GM23338 (cell line): ENCODE results near the gene TMEM225.

ENCODE experiments used
- CREB1 ChIP-seq: fragments of 250-450 bp; sonication (Bioruptor Pico); IDR thresholded peaks from 2 replicates; pipeline ENCODE4 v1.5.0; 2020; ENCODE audit warnings: low read depth, mild to moderate bottlenecking, moderate library complexity
- EZH2 ChIP-seq: fragments of 200-600 bp; sonication (generic); IDR thresholded peaks from one replicate; pipeline ENCODE4 v1.8.0; 2017; ENCODE audit warnings: antibody characterized with exemption, mild to moderate bottlenecking, low read depth; ENCODE audit not compliant: unreplicated experiment
- EZH2phosphoT487 ChIP-seq: fragments of 200-600 bp; sonication (generic); IDR thresholded peaks from one replicate; pipeline ENCODE4 v1.8.1; 2018; ENCODE audit warnings: antibody characterized with exemption; ENCODE audit not compliant: unreplicated experiment
- JUNB ChIP-seq: IDR thresholded peaks from one replicate; pipeline ENCODE4 v1.6.1; 2016; ENCODE audit warnings: antibody characterized with exemption; ENCODE audit not compliant: unreplicated experiment
- POLR2AphosphoS5 ChIP-seq: IDR thresholded peaks from 2 replicates; pipeline ENCODE4 v1.6.1; 2016; ENCODE audit warnings: antibody characterized with exemption, low read depth
- ZNF114 ChIP-seq: fragments of 250-450 bp; sonication (Bioruptor Pico); IDR thresholded peaks from 2 replicates; pipeline ENCODE4 v1.5.0; 2020; ENCODE audit warnings: mild to moderate bottlenecking, moderate library complexity
- TF ChIP-seq, protein P1 (sequence below), 2 experiments: fragments of 200-600 bp in 1 of 2; sonication (generic) in 1 of 2; conservative IDR thresholded peaks; 2 replicates each; pipeline versions ENCODE4 v1.5.1 to v1.6.1; 2016 to 2017; ENCODE audit warnings: antibody characterized with exemption in 2 of 2, low read depth in 2 of 2, mild to moderate bottlenecking in 2 of 2, moderate library complexity in 1 of 2
- TF ChIP-seq, protein P2 (sequence below): IDR thresholded peaks from one replicate; pipeline ENCODE4 v1.6.1; 2018; ENCODE audit warnings: antibody characterized with exemption; ENCODE audit not compliant: unreplicated experiment

DNA sequence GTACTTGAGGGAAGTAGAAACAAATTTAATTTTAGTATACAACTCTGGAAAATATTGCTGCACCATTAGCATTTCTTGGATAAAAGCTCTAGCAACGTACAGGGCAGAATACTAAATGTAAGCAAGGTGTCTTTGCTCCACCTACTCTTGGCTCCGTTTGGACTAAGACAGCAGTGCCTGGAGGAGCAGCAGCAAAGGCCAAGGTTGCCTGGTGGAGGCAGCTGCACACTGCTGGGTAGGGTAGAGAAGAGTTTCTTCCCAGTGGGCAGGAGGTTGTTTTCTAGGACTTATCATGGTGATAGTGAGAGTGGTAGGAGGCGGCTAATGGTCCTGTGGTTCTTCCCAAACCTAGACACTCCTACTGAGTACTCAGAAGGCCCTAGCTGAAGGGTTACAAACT is 14.3 kb upstream of the TMEM225 start:
- TF ChIP-seq, protein P1, sequence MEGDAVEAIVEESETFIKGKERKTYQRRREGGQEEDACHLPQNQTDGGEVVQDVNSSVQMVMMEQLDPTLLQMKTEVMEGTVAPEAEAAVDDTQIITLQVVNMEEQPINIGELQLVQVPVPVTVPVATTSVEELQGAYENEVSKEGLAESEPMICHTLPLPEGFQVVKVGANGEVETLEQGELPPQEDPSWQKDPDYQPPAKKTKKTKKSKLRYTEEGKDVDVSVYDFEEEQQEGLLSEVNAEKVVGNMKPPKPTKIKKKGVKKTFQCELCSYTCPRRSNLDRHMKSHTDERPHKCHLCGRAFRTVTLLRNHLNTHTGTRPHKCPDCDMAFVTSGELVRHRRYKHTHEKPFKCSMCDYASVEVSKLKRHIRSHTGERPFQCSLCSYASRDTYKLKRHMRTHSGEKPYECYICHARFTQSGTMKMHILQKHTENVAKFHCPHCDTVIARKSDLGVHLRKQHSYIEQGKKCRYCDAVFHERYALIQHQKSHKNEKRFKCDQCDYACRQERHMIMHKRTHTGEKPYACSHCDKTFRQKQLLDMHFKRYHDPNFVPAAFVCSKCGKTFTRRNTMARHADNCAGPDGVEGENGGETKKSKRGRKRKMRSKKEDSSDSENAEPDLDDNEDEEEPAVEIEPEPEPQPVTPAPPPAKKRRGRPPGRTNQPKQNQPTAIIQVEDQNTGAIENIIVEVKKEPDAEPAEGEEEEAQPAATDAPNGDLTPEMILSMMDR (conservative IDR thresholded peaks at IDR 0.05; ENCODE audit: low read depth in 2 of 2): no peak
- TF ChIP-seq, protein P2, sequence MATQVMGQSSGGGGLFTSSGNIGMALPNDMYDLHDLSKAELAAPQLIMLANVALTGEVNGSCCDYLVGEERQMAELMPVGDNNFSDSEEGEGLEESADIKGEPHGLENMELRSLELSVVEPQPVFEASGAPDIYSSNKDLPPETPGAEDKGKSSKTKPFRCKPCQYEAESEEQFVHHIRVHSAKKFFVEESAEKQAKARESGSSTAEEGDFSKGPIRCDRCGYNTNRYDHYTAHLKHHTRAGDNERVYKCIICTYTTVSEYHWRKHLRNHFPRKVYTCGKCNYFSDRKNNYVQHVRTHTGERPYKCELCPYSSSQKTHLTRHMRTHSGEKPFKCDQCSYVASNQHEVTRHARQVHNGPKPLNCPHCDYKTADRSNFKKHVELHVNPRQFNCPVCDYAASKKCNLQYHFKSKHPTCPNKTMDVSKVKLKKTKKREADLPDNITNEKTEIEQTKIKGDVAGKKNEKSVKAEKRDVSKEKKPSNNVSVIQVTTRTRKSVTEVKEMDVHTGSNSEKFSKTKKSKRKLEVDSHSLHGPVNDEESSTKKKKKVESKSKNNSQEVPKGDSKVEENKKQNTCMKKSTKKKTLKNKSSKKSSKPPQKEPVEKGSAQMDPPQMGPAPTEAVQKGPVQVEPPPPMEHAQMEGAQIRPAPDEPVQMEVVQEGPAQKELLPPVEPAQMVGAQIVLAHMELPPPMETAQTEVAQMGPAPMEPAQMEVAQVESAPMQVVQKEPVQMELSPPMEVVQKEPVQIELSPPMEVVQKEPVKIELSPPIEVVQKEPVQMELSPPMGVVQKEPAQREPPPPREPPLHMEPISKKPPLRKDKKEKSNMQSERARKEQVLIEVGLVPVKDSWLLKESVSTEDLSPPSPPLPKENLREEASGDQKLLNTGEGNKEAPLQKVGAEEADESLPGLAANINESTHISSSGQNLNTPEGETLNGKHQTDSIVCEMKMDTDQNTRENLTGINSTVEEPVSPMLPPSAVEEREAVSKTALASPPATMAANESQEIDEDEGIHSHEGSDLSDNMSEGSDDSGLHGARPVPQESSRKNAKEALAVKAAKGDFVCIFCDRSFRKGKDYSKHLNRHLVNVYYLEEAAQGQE: no peak
- TF ChIP-seq EZH2: no peak
- no peak for TF ChIP-seq CREB1 (CRISPR knock-in tag)
- TF ChIP-seq POLR2AphosphoS5: no peak
- TF ChIP-seq EZH2phosphoT487: no peak
- TF ChIP-seq JUNB: no peak
- TF ChIP-seq ZNF114 (CRISPR knock-in tag): no peak
